ENCODE results near the gene SAXO1. TPM values are rescaled to one million over a fixed set of nuclear protein-coding genes. Genes with fewer than 3 reads are reported as not detected.
"Not testable (repeated sequence)": the region's sequence is repeated elsewhere in the genome, so short reads cannot be mapped to it uniquely, and the experiment has no call there.

Gene SAXO1
- total RNA-seq, 5 donors from 2014 or later (not counting 1 experiment from before 2014, with no cell fraction given), result 0.19 to 0.79 (median 0.41) TPM; not detected in 1

DNA sequence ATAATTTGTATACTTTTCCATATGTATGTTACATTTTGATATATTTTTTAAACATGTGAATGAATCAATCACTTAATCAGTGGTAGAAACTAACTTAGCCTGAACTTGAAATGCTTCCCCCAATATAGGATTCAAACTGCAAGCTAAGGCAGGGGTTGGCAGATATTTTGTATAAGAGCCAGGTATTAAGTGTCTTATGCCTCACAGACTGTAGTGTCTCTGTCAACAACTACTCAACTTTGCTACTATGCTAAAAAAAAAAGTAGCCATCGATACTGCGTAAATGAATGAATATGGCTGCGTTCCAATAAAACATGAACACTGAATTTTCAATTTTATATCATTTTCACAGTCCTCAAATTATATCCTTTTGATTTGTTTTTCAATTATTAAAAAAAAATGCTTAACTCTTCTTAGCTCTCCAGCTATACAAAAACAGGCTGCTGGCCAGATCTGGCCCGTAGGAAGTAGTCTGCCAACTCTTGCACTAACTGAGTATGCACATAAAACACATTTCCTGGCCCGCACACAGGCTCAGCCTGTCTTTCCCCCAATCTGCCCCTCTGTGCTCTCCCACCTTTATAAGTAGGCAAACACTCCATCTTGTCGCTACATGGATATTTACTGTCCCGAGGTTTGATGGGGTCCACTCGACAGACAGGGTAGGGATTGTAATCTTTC is 91.8 kb downstream of the SAXO1 start:
- Mint-ChIP-seq H3K27ac (no peak overlapping the region), H3K36me3 (no peaks in the 10 kb centered on the region), H3K9me3 (no peaks in the 10 kb centered on the region), H3K27me3 (peaks cover 11 to 16% of the 10 kb centered on the region in 2 donors), H3K4me3 (no peak overlapping the region), H3K4me1 (no peaks in the 10 kb centered on the region)
- peaks cover 0 to 1% of the 10 kb centered on the region in 2 experiments for H3K27me3 ChIP-seq (replicated peaks in 1 of 2; ENCODE audit: control insufficient read depth in 2 of 2, extremely low read depth in 1 of 2, insufficient read depth in 2 of 2, low read length in 1 of 2)
- no peak for DNase-seq
- H3K4me3 ChIP-seq (ENCODE audit: control insufficient read depth in 1 of 2, extremely low read depth in 1 of 2, low read length in 1 of 2), result no peak overlapping the region
- ChIA-PET CTCF (no interaction called here), POLR2A (no interaction called here)
- no peaks in the 10 kb centered on the region for H3K9me3 ChIP-seq
- WGBS (ENCODE audit: insufficient coverage), result 90% methylated on average over 2 of the region's 8 CpGs
- H3K4me1 ChIP-seq (ENCODE audit: control insufficient read depth in 1 of 2, extremely low read depth in 1 of 2, insufficient read depth in 2 of 2, low read length in 2 of 2), result no peaks in the 10 kb centered on the region
- no peaks in the 10 kb centered on the region for H3K36me3 ChIP-seq (ENCODE audit: control insufficient read depth in 2 of 2, extremely low read depth in 1 of 2, insufficient read depth in 1 of 2, low read length in 1 of 2)
- ATAC-seq (replicated peaks in 1 of 4), result no peak
- no peak overlapping the region for H3K27ac ChIP-seq (ENCODE audit: low read length)

DNA sequence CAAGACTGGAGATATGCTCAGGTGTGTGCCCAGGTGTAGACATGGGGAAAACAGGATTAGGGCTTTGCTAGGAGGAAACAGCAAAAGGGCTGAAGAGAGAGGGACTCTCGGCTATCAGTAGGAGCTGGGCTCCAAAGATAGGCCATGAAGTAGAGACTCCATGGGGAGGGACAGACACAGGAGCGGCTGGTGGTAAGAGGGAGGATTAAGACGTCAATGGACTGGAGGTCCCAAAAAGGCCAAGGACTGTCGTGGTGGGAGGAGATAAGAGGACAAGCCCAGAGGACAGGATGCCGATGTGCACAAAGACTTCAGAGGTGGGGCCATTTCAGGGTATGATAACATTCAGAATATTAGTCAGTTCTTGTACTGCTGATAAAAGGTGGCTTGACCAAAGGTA is 93.1 kb downstream of the SAXO1 start:
- DNase-seq, result no peak
- whole genome bisulfite sequencing (ENCODE audit: insufficient coverage), result 78% methylated on average over 5 of the region's 5 CpGs

DNA sequence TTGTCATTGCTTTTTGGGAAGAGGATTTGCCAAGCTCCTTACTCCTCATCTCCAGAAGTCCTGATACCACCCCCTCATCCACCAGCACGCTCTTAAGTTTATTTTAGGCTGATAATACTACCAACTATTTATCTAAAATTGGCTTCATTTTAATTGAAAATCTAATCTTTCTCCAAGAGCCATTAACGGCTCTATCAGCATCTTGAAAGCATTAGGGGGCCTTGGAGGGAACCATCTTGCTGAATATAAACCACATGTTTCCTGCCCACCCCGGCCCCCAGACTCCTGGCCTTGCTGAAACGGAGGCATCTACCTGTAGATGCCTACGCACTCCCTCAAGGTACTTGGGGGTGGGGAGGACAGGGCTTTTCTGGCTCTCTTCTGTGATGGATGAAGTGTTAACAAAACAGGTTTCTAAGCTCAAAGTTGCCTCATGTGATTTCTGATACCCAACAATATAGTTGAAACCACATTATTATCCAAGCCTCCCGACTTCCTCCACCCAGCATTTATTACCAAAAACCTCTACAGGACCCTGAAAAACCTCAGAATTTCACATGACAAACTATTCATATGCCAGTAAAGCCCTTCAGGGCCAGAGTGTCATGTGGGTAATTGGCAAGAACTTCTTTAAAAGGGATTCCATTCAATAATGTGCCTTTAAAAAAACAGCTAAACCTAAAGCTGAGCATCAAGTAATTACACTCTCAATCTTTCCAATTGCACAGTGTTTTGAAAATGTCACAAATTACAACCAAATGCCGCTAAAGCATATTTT is 96.7 kb downstream of the SAXO1 start:
- ChIA-PET POLR2A (no interaction called here), CTCF (no interaction called here)
- Histone ChIP-seq H3K4me1 (ENCODE audit: control insufficient read depth in 1 of 2, extremely low read depth in 1 of 2, insufficient read depth in 2 of 2, low read length in 2 of 2) (no peaks in the 10 kb centered on the region), H3K9me3 (no peaks in the 10 kb centered on the region), H3K4me3 (ENCODE audit: control insufficient read depth in 1 of 2, extremely low read depth in 1 of 2, low read length in 1 of 2) (no peak overlapping the region), H3K27ac (ENCODE audit: low read length) (no peak overlapping the region), H3K27me3 (replicated peaks in 1 of 2; ENCODE audit: control insufficient read depth in 2 of 2, extremely low read depth in 1 of 2, insufficient read depth in 2 of 2, low read length in 1 of 2) (peaks cover 0 to 2% of the 10 kb centered on the region in 2 experiments), H3K36me3 (ENCODE audit: control insufficient read depth in 2 of 2, extremely low read depth in 1 of 2, insufficient read depth in 1 of 2, low read length in 1 of 2) (no peaks in the 10 kb centered on the region)
- WGBS (ENCODE audit: insufficient coverage), result 67% methylated on average over 1 of the region's 7 CpGs
- Mint-ChIP-seq H3K9me3 (peaks cover 0 to 9% (median 7%) of the 10 kb centered on the region in 3 donors), H3K4me3 (no peak overlapping the region), H3K4me1 (no peaks in the 10 kb centered on the region), H3K27ac (no peak overlapping the region), H3K36me3 (no peaks in the 10 kb centered on the region), H3K27me3 (peaks cover 4 to 6% of the 10 kb centered on the region in 2 donors)
- DNase-seq, result no peak
- ATAC-seq (replicated peaks in 1 of 4), result no peak

More for the DNA sequence above, 93.1 kb downstream of the SAXO1 start:
- H3K27ac Mint-ChIP-seq, result no peak overlapping the region
- no peak for ATAC-seq (replicated peaks in 1 of 4)
- POLR2A ChIA-PET, result no interaction called here
- no peaks in the 10 kb centered on the region for H3K4me1 ChIP-seq (ENCODE audit: control insufficient read depth in 1 of 2, extremely low read depth in 1 of 2, insufficient read depth in 2 of 2, low read length in 2 of 2)
- H3K9me3 Mint-ChIP-seq, result no peaks in the 10 kb centered on the region
- no peak overlapping the region for H3K4me3 ChIP-seq (ENCODE audit: control insufficient read depth in 1 of 2, extremely low read depth in 1 of 2, low read length in 1 of 2)
- no peaks in the 10 kb centered on the region for H3K36me3 ChIP-seq (ENCODE audit: control insufficient read depth in 2 of 2, extremely low read depth in 1 of 2, insufficient read depth in 1 of 2, low read length in 1 of 2)
- peaks cover 7 to 16% of the 10 kb centered on the region in 2 donors for H3K27me3 Mint-ChIP-seq
- CTCF ChIA-PET, result no interaction called here
- H3K27me3 ChIP-seq (replicated peaks in 1 of 2; ENCODE audit: control insufficient read depth in 2 of 2, extremely low read depth in 1 of 2, insufficient read depth in 2 of 2, low read length in 1 of 2), result peaks cover 0 to 2% of the 10 kb centered on the region in 2 experiments
- no peak overlapping the region for H3K27ac ChIP-seq (ENCODE audit: low read length)
- H3K4me1 Mint-ChIP-seq, result no peaks in the 10 kb centered on the region
- H3K36me3 Mint-ChIP-seq, result no peaks in the 10 kb centered on the region
- H3K9me3 ChIP-seq, result no peaks in the 10 kb centered on the region
- H3K4me3 Mint-ChIP-seq, result no peak overlapping the region

DNA sequence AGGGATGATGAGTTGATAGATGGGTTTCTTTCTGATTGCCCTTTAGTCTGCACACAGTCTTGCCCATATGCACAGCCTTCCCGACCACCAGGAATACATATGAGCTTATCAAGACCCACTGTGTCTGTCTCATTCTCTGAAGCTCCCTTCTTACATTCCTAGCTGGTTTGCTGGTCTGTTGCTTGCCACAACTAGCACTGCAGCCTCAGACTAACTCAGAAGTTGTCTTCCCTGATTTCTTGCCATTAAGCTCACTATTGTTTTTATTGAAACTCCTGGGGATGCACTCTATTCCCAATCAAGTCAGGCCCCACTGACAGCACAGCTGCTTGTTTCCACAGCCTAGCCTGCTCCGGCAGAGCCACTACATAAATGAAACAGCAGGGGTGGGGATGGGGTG is 97.5 kb downstream of the SAXO1 start:
- DNase-seq (no peak), ATAC-seq (replicated peaks in 1 of 4) (no peak)
- Histone ChIP-seq H3K9me3 (no peaks in the 10 kb centered on the region), H3K27ac (ENCODE audit: low read length) (no peak overlapping the region), H3K4me3 (ENCODE audit: control insufficient read depth in 1 of 2, extremely low read depth in 1 of 2, low read length in 1 of 2) (no peak overlapping the region), H3K27me3 (replicated peaks in 1 of 2; ENCODE audit: control insufficient read depth in 2 of 2, extremely low read depth in 1 of 2, insufficient read depth in 2 of 2, low read length in 1 of 2) (peaks cover 0 to 2% of the 10 kb centered on the region in 2 experiments), H3K36me3 (ENCODE audit: control insufficient read depth in 2 of 2, extremely low read depth in 1 of 2, insufficient read depth in 1 of 2, low read length in 1 of 2) (no peaks in the 10 kb centered on the region), H3K4me1 (ENCODE audit: control insufficient read depth in 1 of 2, extremely low read depth in 1 of 2, insufficient read depth in 2 of 2, low read length in 2 of 2) (no peaks in the 10 kb centered on the region)
- WGBS (ENCODE audit: insufficient coverage), result 57% methylated on average over 1 of the region's 2 CpGs
- H3K4me1 Mint-ChIP-seq, result no peaks in the 10 kb centered on the region
- H3K27me3 Mint-ChIP-seq, result peaks cover 4 to 6% of the 10 kb centered on the region in 2 donors
- H3K27ac Mint-ChIP-seq, result no peak overlapping the region
- ChIA-PET CTCF (no interaction called here), POLR2A (interaction anchor here in 1 of 2 donors (0.6 kb wide), 1 partner anchor 399 kb away, joined by 5 read pairs; no protein-coding TSS in a partner anchor)
- no peak overlapping the region for H3K4me3 Mint-ChIP-seq
- H3K36me3 Mint-ChIP-seq, result no peaks in the 10 kb centered on the region
- peaks cover 0 to 9% (median 7%) of the 10 kb centered on the region in 3 donors for H3K9me3 Mint-ChIP-seq

DNA sequence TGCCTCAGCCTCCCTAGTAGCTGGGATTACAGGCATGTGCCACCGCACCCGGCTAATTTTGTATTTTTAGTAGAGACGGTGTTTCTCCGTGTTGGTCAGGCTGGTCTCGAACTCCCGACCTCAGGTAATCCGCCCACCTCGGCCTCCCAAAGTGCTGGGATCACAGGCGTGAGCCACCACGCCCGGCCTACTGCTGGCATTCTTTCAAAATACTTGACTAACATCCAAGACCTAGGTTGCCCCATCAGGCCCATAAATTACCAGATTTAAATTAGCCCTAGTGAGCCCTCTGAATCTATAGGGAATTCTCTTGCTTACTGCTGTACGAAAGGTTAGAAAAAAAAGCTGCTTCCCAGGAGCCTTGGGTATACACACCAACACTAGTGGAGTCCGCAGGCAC is 102.4 kb downstream of the SAXO1 start:
- H3K9me3 ChIP-seq; H3K4me3 Mint-ChIP-seq; H3K36me3 ChIP-seq (ENCODE audit: control insufficient read depth in 2 of 2, extremely low read depth in 1 of 2, insufficient read depth in 1 of 2, low read length in 1 of 2); H3K4me1 Mint-ChIP-seq; H3K27me3 ChIP-seq (replicated peaks in 1 of 2; ENCODE audit: control insufficient read depth in 2 of 2, extremely low read depth in 1 of 2, insufficient read depth in 2 of 2, low read length in 1 of 2); H3K4me3 ChIP-seq (ENCODE audit: control insufficient read depth in 1 of 2, extremely low read depth in 1 of 2, low read length in 1 of 2); H3K9me3 Mint-ChIP-seq; H3K27ac ChIP-seq (ENCODE audit: low read length); POLR2A ChIA-PET; H3K27me3 Mint-ChIP-seq; ATAC-seq (replicated peaks in 1 of 4); H3K36me3 Mint-ChIP-seq; DNase-seq; H3K4me1 ChIP-seq (ENCODE audit: control insufficient read depth in 1 of 2, extremely low read depth in 1 of 2, insufficient read depth in 2 of 2, low read length in 2 of 2); H3K27ac Mint-ChIP-seq: not testable (repeated sequence)
- CTCF ChIA-PET, result interaction anchor here in 1 of 2 donors (0.7 kb wide), 1 partner anchor 19 kb away, joined by 3 read pairs; no protein-coding TSS in a partner anchor
- 100% methylated on average over 2 of the region's 13 CpGs for WGBS (ENCODE audit: insufficient coverage)

DNA sequence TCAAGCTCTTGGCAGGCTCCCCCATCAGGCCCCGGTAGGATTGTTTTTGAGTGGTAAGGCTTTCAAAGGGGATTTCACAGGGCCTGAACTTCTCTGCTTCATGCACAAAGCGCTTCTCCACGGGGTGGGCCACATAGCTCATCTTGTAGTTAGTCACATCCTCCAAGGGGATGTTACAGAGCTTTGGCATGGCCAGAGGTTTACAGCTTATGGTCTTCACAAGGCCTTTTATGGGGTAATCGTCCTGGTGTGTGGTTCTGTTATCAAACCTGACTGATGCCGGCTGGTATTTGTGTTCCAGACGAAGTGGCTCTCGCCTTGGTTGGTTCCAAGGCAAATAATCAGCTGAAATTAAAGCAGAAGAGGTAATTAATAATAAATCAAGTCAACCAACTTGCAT is 104.3 kb downstream of the SAXO1 start:
- no peaks in the 10 kb centered on the region for H3K36me3 Mint-ChIP-seq
- CTCF ChIA-PET, result no interaction called here
- Histone ChIP-seq H3K27ac (ENCODE audit: low read length) (no peak overlapping the region), H3K9me3 (no peaks in the 10 kb centered on the region), H3K36me3 (ENCODE audit: control insufficient read depth in 2 of 2, extremely low read depth in 1 of 2, insufficient read depth in 1 of 2, low read length in 1 of 2) (no peaks in the 10 kb centered on the region), H3K4me1 (ENCODE audit: control insufficient read depth in 1 of 2, extremely low read depth in 1 of 2, insufficient read depth in 2 of 2, low read length in 2 of 2) (no peaks in the 10 kb centered on the region), H3K27me3 (replicated peaks in 1 of 2; ENCODE audit: control insufficient read depth in 2 of 2, extremely low read depth in 1 of 2, insufficient read depth in 2 of 2, low read length in 1 of 2) (no peaks in the 10 kb centered on the region), H3K4me3 (ENCODE audit: control insufficient read depth in 1 of 2, extremely low read depth in 1 of 2, low read length in 1 of 2) (no peak overlapping the region)
- no peak overlapping the region for H3K27ac Mint-ChIP-seq
- no peaks in the 10 kb centered on the region for H3K4me1 Mint-ChIP-seq
- no peaks in the 10 kb centered on the region for H3K9me3 Mint-ChIP-seq
- no peak overlapping the region for H3K4me3 Mint-ChIP-seq
- H3K27me3 Mint-ChIP-seq, result no peaks in the 10 kb centered on the region
- WGBS (ENCODE audit: insufficient coverage), result 72% methylated on average over 2 of the region's 7 CpGs
- ATAC-seq (replicated peaks in 1 of 4) (no peak), DNase-seq (no peak)
- POLR2A ChIA-PET, result no interaction called here
